GM21786 (cell line): ENCODE results near the gene MS4A14.
"Not testable (repeated sequence)": the region's sequence is repeated elsewhere in the genome, so short reads cannot be mapped to it uniquely, and the experiment has no call there.

Source experiments
- ATAC-seq: cut with Tn5 transposase; IDR thresholded peaks from one replicate; pipeline ENCODE4 v1.9.1; 2021; ENCODE audit not compliant: unreplicated experiment

MS4A14 gene, protein sequence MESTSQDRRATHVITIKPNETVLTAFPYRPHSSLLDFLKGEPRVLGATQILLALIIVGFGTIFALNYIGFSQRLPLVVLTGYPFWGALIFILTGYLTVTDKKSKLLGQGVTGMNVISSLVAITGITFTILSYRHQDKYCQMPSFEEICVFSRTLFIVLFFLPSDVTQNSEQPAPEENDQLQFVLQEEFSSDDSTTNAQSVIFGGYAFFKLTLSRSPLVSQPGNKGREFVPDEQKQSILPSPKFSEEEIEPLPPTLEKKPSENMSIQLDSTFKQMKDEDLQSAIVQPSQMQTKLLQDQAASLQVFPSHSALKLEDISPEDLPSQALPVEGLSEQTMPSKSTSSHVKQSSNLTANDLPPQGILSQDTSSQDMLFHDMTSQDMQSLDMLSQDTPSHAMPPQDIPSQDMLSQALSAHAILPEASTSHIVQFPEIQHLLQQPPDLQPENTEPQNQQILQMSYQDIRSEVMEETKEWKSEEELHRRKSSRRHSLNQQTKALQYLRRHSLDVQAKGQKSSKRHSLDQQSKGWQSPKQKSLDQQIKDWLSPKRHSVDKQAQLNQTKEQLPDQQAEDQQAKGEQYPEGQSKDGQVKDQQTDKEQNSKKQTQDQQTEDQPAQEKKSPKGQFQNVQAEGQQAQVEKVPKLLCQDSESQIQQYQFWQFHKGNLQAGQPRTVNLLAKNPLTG

DNA sequence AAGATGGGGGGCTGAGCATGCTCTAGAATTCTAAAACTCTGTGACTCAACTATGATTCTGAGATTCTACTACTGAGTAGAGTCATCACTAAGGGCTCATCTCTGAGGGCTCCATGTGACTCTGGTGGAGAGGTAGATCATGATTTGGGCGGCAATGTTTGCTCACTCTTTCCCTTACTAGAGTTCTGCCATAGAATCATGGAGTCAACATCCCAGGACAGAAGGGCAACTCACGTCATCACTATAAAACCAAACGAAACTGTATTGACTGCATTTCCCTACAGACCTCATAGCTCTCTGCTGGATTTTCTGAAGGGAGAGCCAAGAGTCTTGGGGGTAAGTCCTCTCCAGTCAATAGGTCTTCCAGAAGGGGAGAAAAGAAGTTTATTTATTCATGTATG is at the start of gene MS4A14:
TSS of gene MS4A14 (plus strand) at position 78 of the 400 bp plus-strand sequence. CDS start at position 198, 120 bp downstream.
- no peak for ATAC-seq

DNA sequence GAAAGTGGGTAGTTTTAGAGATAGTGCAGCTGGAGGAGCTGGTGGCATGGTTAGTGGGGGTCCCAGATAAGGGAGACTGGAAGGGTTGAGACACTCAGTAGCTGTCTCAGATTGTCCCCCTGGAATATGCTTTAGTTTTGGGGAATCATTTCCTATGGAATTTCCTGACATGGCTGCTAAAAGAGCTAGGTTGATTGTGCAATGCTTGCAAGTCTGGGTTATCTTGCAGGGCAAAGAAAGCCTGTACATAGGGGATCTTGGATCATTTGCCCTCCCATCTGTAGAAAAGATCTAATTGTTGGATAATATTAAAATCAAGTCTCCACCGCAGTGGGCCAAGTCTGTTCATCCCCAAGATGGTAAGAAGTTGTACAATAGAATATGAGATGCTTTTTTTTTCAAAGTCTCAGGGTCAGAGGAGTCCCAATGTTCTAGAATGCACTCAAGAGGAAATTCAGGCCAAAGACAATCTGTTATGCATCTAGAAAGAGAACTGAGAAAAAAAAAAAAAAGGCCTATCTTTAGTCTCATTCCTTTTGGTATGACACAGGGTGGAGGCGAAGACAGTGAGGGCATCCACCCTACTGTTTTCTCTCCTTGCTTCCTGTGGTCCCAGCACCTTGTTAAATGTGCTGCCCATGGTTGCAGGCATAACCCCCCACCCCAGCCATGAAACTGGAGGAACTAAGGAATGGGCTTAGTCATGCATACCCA is 49.0 kb upstream of the MS4A14 start:
- ATAC-seq, result peak; percentile 76

GRCh38 chr11:60348116-60348515 is 48.1 kb upstream of the MS4A14 start:
- ATAC-seq, result no peak

- ATAC-seq, result no peak
These were observed 46.3 kb upstream of the MS4A14 start for GRCh38 chr11:60349990-60350389.

GRCh38 chr11:60357771-60358170 is 38.5 kb upstream of the MS4A14 start:
- no peak for ATAC-seq

GRCh38 chr11:60360621-60361020 is 35.6 kb upstream of the MS4A14 start:
- ATAC-seq, result no peak

GRCh38 chr11:60362241-60362640 is 34.0 kb upstream of the MS4A14 start:
- no peak for ATAC-seq

- peak; percentile 66 for ATAC-seq
These were observed 32.5 kb upstream of the MS4A14 start for GRCh38 chr11:60363542-60364470.

GRCh38 chr11:60366262-60366904 is 29.9 kb upstream of the MS4A14 start:
- not testable (repeated sequence) for ATAC-seq

DNA sequence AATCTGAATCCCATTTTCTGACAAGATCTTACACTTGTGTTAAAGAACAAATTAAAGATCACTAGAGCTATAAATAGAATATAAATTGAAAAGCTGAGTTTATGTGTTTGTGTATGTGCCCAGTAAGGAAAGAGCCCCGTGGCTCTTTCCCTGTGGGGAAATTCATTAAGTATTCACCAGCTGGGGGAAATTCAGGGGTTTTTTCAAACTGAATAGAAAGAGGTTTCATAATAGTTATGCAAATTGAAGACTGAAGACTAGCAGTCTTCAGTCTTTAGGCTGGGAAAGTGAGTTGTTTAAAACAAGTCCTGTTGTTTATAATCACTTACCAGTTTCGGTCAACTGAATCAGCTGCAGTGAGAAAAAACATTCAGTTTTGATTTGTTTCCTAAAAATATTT is 29.2 kb upstream of the MS4A14 start:
- ATAC-seq, result peak; percentile 88

DNA sequence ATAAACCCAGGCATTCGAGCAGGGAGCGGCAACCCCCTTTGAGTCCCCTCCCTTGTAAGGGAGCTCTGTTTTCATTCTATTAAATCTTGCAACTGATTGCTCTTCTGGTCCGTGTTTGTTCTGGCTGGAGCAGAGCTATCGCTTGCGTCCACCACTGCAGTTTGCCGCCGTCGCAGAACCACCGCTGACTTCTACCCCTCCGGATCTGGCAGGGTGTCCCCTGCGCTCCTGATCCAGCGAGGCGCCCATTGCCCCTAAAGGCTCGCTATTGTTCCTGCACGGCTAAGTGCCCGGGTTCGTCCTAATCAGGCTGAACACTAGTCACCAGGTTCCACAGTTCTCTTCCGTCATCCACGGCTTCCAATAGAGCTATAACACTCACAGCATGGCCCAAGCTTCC is 28.4 kb upstream of the MS4A14 start:
- no peak for ATAC-seq

GRCh38 chr11:60370252-60370810 is 25.9 kb upstream of the MS4A14 start:
- ATAC-seq, result no peak

GRCh38 chr11:60370811-60371298 is 25.4 kb upstream of the MS4A14 start:
- no peak for ATAC-seq

DNA sequence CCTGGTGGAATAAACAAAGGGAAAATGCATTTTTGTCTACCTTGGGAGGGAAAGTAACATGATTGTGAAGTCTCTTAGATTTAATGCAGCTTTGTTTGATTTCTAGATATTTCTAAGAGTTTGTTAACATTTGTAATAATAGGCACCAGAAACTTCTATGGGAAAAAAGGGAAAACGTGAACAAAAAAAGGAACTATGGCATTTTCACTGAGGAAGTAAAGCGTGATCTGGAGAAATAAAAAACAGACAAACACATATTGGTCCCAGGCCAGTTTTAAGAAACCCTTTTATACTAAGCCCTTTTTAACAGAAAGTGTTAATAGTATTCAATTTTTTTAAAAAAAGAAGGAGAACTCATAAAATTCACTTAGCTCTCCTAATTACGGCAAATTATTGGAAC is 24.9 kb upstream of the MS4A14 start:
- no peak for ATAC-seq

- no peak for ATAC-seq
These were observed 24.4 kb upstream of the MS4A14 start for GRCh38 chr11:60371854-60372253.

- no peak for ATAC-seq
These were observed 23.5 kb upstream of the MS4A14 start for GRCh38 chr11:60372767-60373166.

DNA sequence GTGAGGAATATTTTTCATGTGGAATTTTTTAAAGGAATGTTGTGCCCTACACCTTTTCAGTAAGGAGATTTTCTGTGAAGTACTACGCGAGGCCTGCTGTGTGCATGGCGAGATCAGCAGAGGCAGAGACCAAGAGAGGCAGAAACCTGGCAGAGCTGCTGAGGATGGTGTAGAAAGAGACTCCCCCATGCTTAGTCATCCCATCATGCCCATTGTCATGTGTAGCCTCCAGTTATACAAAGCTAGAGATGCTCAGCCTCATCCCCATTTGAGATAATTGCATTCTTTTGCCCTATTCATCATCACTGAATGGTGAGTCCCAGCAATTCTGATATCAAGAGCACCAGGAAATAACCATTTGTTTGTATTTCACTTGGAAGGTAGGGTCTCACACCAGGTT is 20.9 kb upstream of the MS4A14 start:
- ATAC-seq, result no peak

- ATAC-seq, result no peak
These were observed 19.7 kb upstream of the MS4A14 start for GRCh38 chr11:60376601-60377000.

- ATAC-seq, result no peak
These were observed 18.7 kb upstream of the MS4A14 start for GRCh38 chr11:60377401-60378136.
